ENCODE results near the gene ICAM4. TPM values are rescaled to one million over a fixed set of nuclear protein-coding genes. Genes with fewer than 3 reads are reported as not detected.
A peak's percentile ranks its signal among the peaks of the same experiment; 100 is the strongest.

The ICAM4 gene
- total RNA-seq, 4 donors from 2014 or later, result 0.47 TPM; not detected in 3

DNA sequence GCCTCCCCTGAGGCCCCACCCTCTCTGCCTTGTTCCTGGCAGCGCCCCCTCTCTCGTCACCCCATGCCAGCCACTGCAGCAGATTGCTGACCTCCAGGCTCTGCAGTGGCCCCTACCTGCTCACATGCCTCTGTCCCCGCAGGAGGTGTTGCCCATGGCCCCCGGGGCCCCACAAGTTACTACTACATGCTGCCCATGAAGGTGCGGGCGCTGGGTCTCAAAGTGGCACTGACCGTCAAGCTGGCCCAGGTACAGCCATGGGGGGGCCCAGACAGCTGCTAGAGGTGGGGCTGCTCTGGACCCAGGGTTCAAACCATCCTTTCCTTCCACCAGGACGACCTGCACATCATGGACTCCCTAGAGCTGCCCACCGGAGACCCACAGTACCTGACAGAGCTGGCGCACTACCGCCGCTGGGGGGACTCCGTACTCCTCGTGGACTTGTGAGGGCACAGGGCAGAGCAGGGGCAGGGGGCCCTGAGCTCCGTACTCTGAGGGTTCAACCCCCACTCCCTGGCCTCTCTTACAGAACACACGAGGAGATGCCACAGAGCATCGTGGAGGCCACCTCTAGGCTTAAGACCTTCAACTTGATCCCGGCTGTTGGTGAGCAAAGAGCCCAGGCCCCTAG is 28.6 kb upstream of the ICAM4 start:
- Histone ChIP-seq H3K4me1 (peaks cover 0 to 14% (median 3%) of the 10 kb centered on the region in 3 donors), H3K27me3 (no peaks in the 10 kb centered on the region), H3K9me3 (no peaks in the 10 kb centered on the region), H3K27ac (no peak overlapping the region), H3K4me3 (no peak overlapping the region), H3K36me3 (peaks cover 0 to 67% of the 10 kb centered on the region in 2 donors)
- ATAC-seq, result no peak
- TF ChIP-seq CTCF (IDR thresholded peaks at IDR 0.05), result no peak
- TF ChIP-seq POLR2A (IDR thresholded peaks at IDR 0.05), result no peak
- no peak for TF ChIP-seq POLR2AphosphoS5 (IDR thresholded peaks at IDR 0.05)
- TF ChIP-seq EP300 (IDR thresholded peaks at IDR 0.05), result no peak
- WGBS, 2 donors (ENCODE audit: low coverage in 1 of 2), result no CpG with 5 or more reads among the region's 18 CpGs

GRCh38 chr19:10259162-10259905 is 27.4 kb upstream of the ICAM4 start:
- TF ChIP-seq EP300 (IDR thresholded peaks at IDR 0.05) (no peak), CTCF (IDR thresholded peaks at IDR 0.05) (peak in 3 of 4 experiments; percentile 50 to 64 (median 52)), POLR2A (IDR thresholded peaks at IDR 0.05) (no peak)
- ATAC-seq, result peak; percentile 62
- H3K27ac ChIP-seq, result peak overlapping the region in 3 of 4 donors; percentile 5 to 36 (median 25)
- no peaks in the 10 kb centered on the region for H3K9me3 ChIP-seq
- H3K36me3 ChIP-seq, result peaks cover 0 to 58% of the 10 kb centered on the region in 2 donors
- 0 to 36% methylated on average over 3 to 10 of the region's 32 CpGs for WGBS, 2 donors (ENCODE audit: low coverage in 1 of 2)
- H3K4me1 ChIP-seq, result peaks cover 0 to 6% (median 3%) of the 10 kb centered on the region in 3 donors
- no peak overlapping the region for H3K4me3 ChIP-seq
- H3K27me3 ChIP-seq, result no peaks in the 10 kb centered on the region

DNA sequence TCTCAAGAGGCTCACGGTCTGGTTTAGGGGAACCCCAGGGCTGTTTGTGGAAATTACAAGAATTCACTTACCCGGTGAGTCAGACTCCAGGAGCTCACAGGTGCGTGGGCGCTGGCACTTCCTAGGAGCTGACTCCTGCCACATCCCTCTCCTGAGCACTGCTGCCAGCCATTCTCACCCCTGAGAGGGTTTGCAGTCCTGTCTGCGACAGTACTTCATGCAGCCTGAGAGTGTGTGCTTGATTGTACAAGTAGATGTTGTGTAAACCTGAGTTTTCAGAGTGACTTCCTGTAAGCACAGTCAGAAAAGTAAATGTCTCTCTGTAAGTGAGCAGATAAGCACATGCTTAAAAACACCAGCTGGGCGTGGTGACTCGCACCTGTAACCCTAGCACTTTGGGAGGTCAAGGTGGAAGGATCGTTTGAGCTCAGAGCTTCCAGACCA is 26.6 kb upstream of the ICAM4 start:
- Histone ChIP-seq H3K27ac (no peak overlapping the region), H3K4me3 (no peak overlapping the region), H3K27me3 (no peaks in the 10 kb centered on the region), H3K9me3 (no peaks in the 10 kb centered on the region), H3K36me3 (peaks cover 0 to 49% of the 10 kb centered on the region in 2 donors), H3K4me1 (peaks cover 0 to 6% (median 3%) of the 10 kb centered on the region in 3 donors)
- ATAC-seq, result no peak
- 50 to 62% methylated on average over 1 to 5 of the region's 8 CpGs for WGBS, 2 donors (ENCODE audit: low coverage in 1 of 2)
- TF ChIP-seq POLR2AphosphoS5 (IDR thresholded peaks at IDR 0.05), result no peak
- no peak for TF ChIP-seq POLR2A (IDR thresholded peaks at IDR 0.05)
- no peak for TF ChIP-seq EP300 (IDR thresholded peaks at IDR 0.05)
- TF ChIP-seq CTCF (IDR thresholded peaks at IDR 0.05), result no peak

DNA sequence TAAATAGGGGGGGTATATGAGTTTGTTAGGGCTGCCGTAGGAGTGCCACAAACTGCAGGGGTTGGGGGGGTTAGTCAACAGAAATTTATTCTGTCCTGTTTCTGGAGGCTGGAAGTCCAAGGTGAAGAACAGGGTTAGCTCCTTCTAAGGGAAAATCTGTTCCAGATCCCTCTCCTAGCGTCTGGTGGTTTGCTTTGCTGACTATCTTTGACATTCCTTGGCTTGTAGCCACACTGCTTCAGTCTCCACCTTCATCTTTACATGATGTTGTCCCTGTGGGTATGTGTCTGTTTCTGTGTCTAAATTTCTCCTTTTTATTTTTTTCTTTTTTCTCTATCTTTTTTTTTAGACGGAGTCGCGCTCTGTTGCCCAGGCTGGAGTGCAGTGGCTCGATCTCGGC is 24.0 kb upstream of the ICAM4 start:
- TF ChIP-seq POLR2A (IDR thresholded peaks at IDR 0.05), result no peak
- Histone ChIP-seq H3K36me3 (peaks cover 0 to 23% of the 10 kb centered on the region in 2 donors), H3K27ac (no peak overlapping the region), H3K9me3 (no peaks in the 10 kb centered on the region), H3K4me1 (peaks cover 0 to 6% (median 3%) of the 10 kb centered on the region in 3 donors), H3K4me3 (no peak overlapping the region), H3K27me3 (peaks cover 1% of the 10 kb centered on the region)
- 34 to 90% methylated on average over 2 to 6 of the region's 7 CpGs for WGBS, 2 donors (ENCODE audit: low coverage in 1 of 2)
- no peak for ATAC-seq

GRCh38 chr19:10266706-10267105 is 20.0 kb upstream of the ICAM4 start:
- no peak overlapping the region for H3K4me3 ChIP-seq
- H3K9me3 ChIP-seq, result no peaks in the 10 kb centered on the region
- no peak for ATAC-seq
- 61% methylated on average over 3 of the region's 7 CpGs; no CpG with 5 or more reads in 1 of the 2 donors for WGBS, 2 donors (ENCODE audit: low coverage in 1 of 2)
- no peaks in the 10 kb centered on the region for H3K36me3 ChIP-seq
- TF ChIP-seq POLR2AphosphoS5 (IDR thresholded peaks at IDR 0.05) (no peak), EP300 (IDR thresholded peaks at IDR 0.05) (no peak), CTCF (IDR thresholded peaks at IDR 0.05) (no peak), POLR2A (IDR thresholded peaks at IDR 0.05) (no peak)
- H3K27me3 ChIP-seq, result peaks cover 40% of the 10 kb centered on the region
- peaks cover 0 to 35% (median 7%) of the 10 kb centered on the region in 3 donors for H3K4me1 ChIP-seq
- H3K27ac ChIP-seq, result no peak overlapping the region
